NOMO-1 (cell line): ENCODE results near the gene SLC16A3.

ENCODE experiments used
- DNase-seq, 2 experiments: peaks; one replicate each; lab custom pipeline; 2025; ENCODE audit not compliant: unreplicated experiment in 2 of 2; lab: John Stamatoyannopoulos, UW

SLC16A3 gene

GRCh38 chr17:82235056-82235774 lies 6.4 kb downstream of the SLC16A3 start:
- no peak for DNase-seq

- peak in 1 of 2 experiments; percentile 19 for DNase-seq
Observed at GRCh38 chr17:82235775-82236141, 6.9 kb downstream of the SLC16A3 start.

- DNase-seq = peak in 1 of 2 experiments; percentile 62
Observed at GRCh38 chr17:82236142-82236971, 7.5 kb downstream of the SLC16A3 start.

GRCh38 chr17:82237083-82237745 lies 8.4 kb downstream of the SLC16A3 start:
- no peak for DNase-seq

- no peak for DNase-seq
Observed at GRCh38 chr17:82237746-82238471, 9.1 kb downstream of the SLC16A3 start.

GRCh38 chr17:82238472-82239201 lies 9.8 kb downstream of the SLC16A3 start:
- DNase-seq = no peak

GRCh38 chr17:82239401-82239925 lies 10.6 kb downstream of the SLC16A3 start:
- DNase-seq = no peak

- DNase-seq = no peak
Observed at GRCh38 chr17:82239926-82240505, 11.2 kb downstream of the SLC16A3 start.

GRCh38 chr17:82240506-82241182 lies 11.8 kb downstream of the SLC16A3 start:
- peak; percentile 17 to 31 for DNase-seq

- peak; percentile 88 to 90 for DNase-seq
Observed at GRCh38 chr17:82241183-82241925, 12.5 kb downstream of the SLC16A3 start.

- peak; percentile 49 to 67 for DNase-seq
Observed at GRCh38 chr17:82241926-82242697, 13.3 kb downstream of the SLC16A3 start.

GRCh38 chr17:82242698-82242976 lies 13.8 kb downstream of the SLC16A3 start:
- no peak for DNase-seq

GRCh38 chr17:82242977-82243647 lies 14.3 kb downstream of the SLC16A3 start:
- no peak for DNase-seq

GRCh38 chr17:82243648-82244412 lies 15.0 kb downstream of the SLC16A3 start:
- no peak for DNase-seq

GRCh38 chr17:82244413-82245133 lies 15.7 kb downstream of the SLC16A3 start:
- peak; percentile 16 to 34 for DNase-seq
